HG03575 (cell line): Measurements from ENCODE around the gene KIAA1549.
"Not testable (repeated sequence)": the region's sequence is repeated elsewhere in the genome, so short reads cannot be mapped to it uniquely, and the experiment has no call there.

Source experiments
- ATAC-seq: cut with Tn5 transposase; IDR thresholded peaks from one replicate; pipeline ENCODE4 v1.9.1; 2021; ENCODE audit not compliant: unreplicated experiment, insufficient number of reproducible peaks, low FRiP score; ENCODE audit errors: extremely low read depth

The KIAA1549 gene

GRCh38 chr7:138976161-138976560, 5.0 kb downstream of the KIAA1549 start:
- ATAC-seq, result not testable (repeated sequence)

GRCh38 chr7:138975343-138976104, 5.7 kb downstream of the KIAA1549 start:
- ATAC-seq, result no peak

GRCh38 chr7:138974675-138975292, 6.4 kb downstream of the KIAA1549 start:
- no peak for ATAC-seq

GRCh38 chr7:138974103-138974502, 7.1 kb downstream of the KIAA1549 start:
- ATAC-seq, result no peak

GRCh38 chr7:138970952-138971351, 10.2 kb downstream of the KIAA1549 start:
- no peak for ATAC-seq

- ATAC-seq, result no peak
Observed at GRCh38 chr7:138970446-138970845, 10.7 kb downstream of the KIAA1549 start.

- ATAC-seq, result no peak
Observed at GRCh38 chr7:138967159-138967558, 14.0 kb downstream of the KIAA1549 start.

GRCh38 chr7:138964624-138965436, 16.4 kb downstream of the KIAA1549 start:
- ATAC-seq, result no peak

GRCh38 chr7:138963675-138964074, 17.5 kb downstream of the KIAA1549 start:
- ATAC-seq, result no peak

- ATAC-seq, result no peak
Observed at GRCh38 chr7:138962561-138963270, 18.5 kb downstream of the KIAA1549 start.

GRCh38 chr7:138961159-138961558, 20.0 kb downstream of the KIAA1549 start:
- no peak for ATAC-seq

GRCh38 chr7:138958391-138958956, 22.7 kb downstream of the KIAA1549 start:
- no peak for ATAC-seq

GRCh38 chr7:138957753-138958390, 23.3 kb downstream of the KIAA1549 start:
- no peak for ATAC-seq

- ATAC-seq, result no peak
Observed at GRCh38 chr7:138957217-138957616, 24.0 kb downstream of the KIAA1549 start.

GRCh38 chr7:138954545-138955475, 26.4 kb downstream of the KIAA1549 start:
- ATAC-seq, result no peak

- no peak for ATAC-seq
Observed at GRCh38 chr7:138952791-138953190, 28.4 kb downstream of the KIAA1549 start.

GRCh38 chr7:138951953-138952352, 29.2 kb downstream of the KIAA1549 start:
- ATAC-seq, result no peak
